Occipital lobe (tissue), 2 donors: ENCODE measurements around the gene ATP2B1. TPM values are rescaled to one million over a fixed set of nuclear protein-coding genes. Genes with fewer than 3 reads are reported as not detected.

ENCODE experiments used
- DNase-seq: peaks from one replicate; lab custom pipeline; 2025; lab: John Stamatoyannopoulos, UW
- total RNA-seq: library from RNA; depleted of rRNA; stranded (reverse); fragments of >200 nt; gene quantifications from one replicate; pipeline ENCODE4 v1.2.3, GENCODE V29; 2014

Gene ATP2B1
- total RNA-seq, 1 donor from 2014 or later, result 272 TPM

- DNase-seq, result no peak
These were observed 46.0 kb downstream of the ATP2B1 start for GRCh38 chr12:89662623-89663022.

GRCh38 chr12:89661706-89662330 is 46.8 kb downstream of the ATP2B1 start:
- no peak for DNase-seq

GRCh38 chr12:89657739-89658138 is 50.9 kb downstream of the ATP2B1 start:
- DNase-seq, result no peak

- no peak for DNase-seq
These were observed 51.6 kb downstream of the ATP2B1 start for GRCh38 chr12:89657066-89657465.

- DNase-seq, result no peak
These were observed 52.8 kb downstream of the ATP2B1 start for GRCh38 chr12:89655841-89656240.

- DNase-seq, result no peak
These were observed 57.4 kb downstream of the ATP2B1 start for GRCh38 chr12:89651192-89651591.

GRCh38 chr12:89650239-89650638 is 58.4 kb downstream of the ATP2B1 start:
- no peak for DNase-seq

- no peak for DNase-seq
These were observed 58.8 kb downstream of the ATP2B1 start for GRCh38 chr12:89649820-89650219.

- no peak for DNase-seq
These were observed 59.5 kb downstream of the ATP2B1 start for GRCh38 chr12:89649139-89649538.

GRCh38 chr12:89648211-89648930 is 60.3 kb downstream of the ATP2B1 start:
- DNase-seq, result no peak

GRCh38 chr12:89645434-89645833 is 63.2 kb downstream of the ATP2B1 start:
- DNase-seq, result no peak

GRCh38 chr12:89642959-89643358 is 65.7 kb downstream of the ATP2B1 start:
- DNase-seq, result no peak

- DNase-seq, result no peak
These were observed 71.9 kb downstream of the ATP2B1 start for GRCh38 chr12:89636776-89637160.

- DNase-seq, result no peak
These were observed 72.4 kb downstream of the ATP2B1 start for GRCh38 chr12:89636052-89636775.

GRCh38 chr12:89634508-89634907 is 74.1 kb downstream of the ATP2B1 start:
- DNase-seq, result no peak

- no peak for DNase-seq
These were observed 75.9 kb downstream of the ATP2B1 start for GRCh38 chr12:89632778-89633177.

GRCh38 chr12:89622115-89622514 is 86.5 kb downstream of the ATP2B1 start:
- DNase-seq, result no peak

- no peak for DNase-seq
These were observed 87.1 kb downstream of the ATP2B1 start for GRCh38 chr12:89621521-89621920.

GRCh38 chr12:89619764-89620163 is 88.9 kb downstream of the ATP2B1 start:
- no peak for DNase-seq

- no peak for DNase-seq
These were observed 90.3 kb downstream of the ATP2B1 start for GRCh38 chr12:89618113-89618862.

- no peak for DNase-seq
These were observed 98.3 kb downstream of the ATP2B1 start for GRCh38 chr12:89610366-89610765.

- no peak for DNase-seq
These were observed 105.0 kb downstream of the ATP2B1 start for GRCh38 chr12:89603678-89604077.
